HUDEP-2 (cell line): ENCODE data around the gene KCTD11.
"Not testable (repeated sequence)": the region's sequence is repeated elsewhere in the genome, so short reads cannot be mapped to it uniquely, and the experiment has no call there.

ENCODE experiments used
- DNase-seq, 76 experiments: peaks; one replicate each; lab custom pipeline; 2025; ENCODE audit not compliant: unreplicated experiment in 76 of 76; lab: John Stamatoyannopoulos, UW

The KCTD11 gene

GRCh38 chr17:7340179-7340578, 11.8 kb upstream of the KCTD11 start:
- no peak for DNase-seq

- no peak for DNase-seq
Observed at GRCh38 chr17:7341842-7342241, 10.1 kb upstream of the KCTD11 start.

GRCh38 chr17:7343250-7343649, 8.7 kb upstream of the KCTD11 start:
- no peak for DNase-seq

GRCh38 chr17:7346761-7347614, 5.0 kb upstream of the KCTD11 start:
- no peak for DNase-seq

- DNase-seq: no peak
Observed at GRCh38 chr17:7347630-7348477, 4.1 kb upstream of the KCTD11 start.

GRCh38 chr17:7348478-7349242, 3.3 kb upstream of the KCTD11 start:
- no peak for DNase-seq

GRCh38 chr17:7352503-7352889, 534 bp downstream of the KCTD11 start:
- no peak for DNase-seq

- DNase-seq: no peak
Observed at GRCh38 chr17:7352910-7353635, 1.1 kb downstream of the KCTD11 start.

GRCh38 chr17:7354262-7354843, 2.4 kb downstream of the KCTD11 start:
- peak in 10 of 76 experiments; percentile 1 to 20 (median 6) for DNase-seq

GRCh38 chr17:7355053-7355452, 3.1 kb downstream of the KCTD11 start, which contains the start of gene TMEM95:
Gene TMEM95 (plus strand): TSS chr17:7355156. CDS start chr17:7355205, 49 bp downstream.
- DNase-seq: peak in 65 of 76 experiments; percentile 20 to 86 (median 71)

- DNase-seq: no peak
Observed at GRCh38 chr17:7355573-7355972, 3.6 kb downstream of the KCTD11 start.

GRCh38 chr17:7356072-7356549, 4.1 kb downstream of the KCTD11 start:
- peak in 63 of 76 experiments; percentile 7 to 81 (median 64) for DNase-seq

- no peak for DNase-seq
Observed at GRCh38 chr17:7356756-7357155, 4.8 kb downstream of the KCTD11 start.

- no peak for DNase-seq
Observed at GRCh38 chr17:7357381-7357780, 5.4 kb downstream of the KCTD11 start.

GRCh38 chr17:7361906-7362305, 9.9 kb downstream of the KCTD11 start:
- no peak for DNase-seq

GRCh38 chr17:7363311-7363710, 11.3 kb downstream of the KCTD11 start:
- DNase-seq: no peak

GRCh38 chr17:7365963-7366362, 14.0 kb downstream of the KCTD11 start:
- DNase-seq: not testable (repeated sequence)

GRCh38 chr17:7367083-7367482, 15.1 kb downstream of the KCTD11 start:
- DNase-seq: no peak

GRCh38 chr17:7367918-7368598, 16.1 kb downstream of the KCTD11 start:
- DNase-seq: no peak
